ENCODE measurements around the gene LDLRAD4.

DNA sequence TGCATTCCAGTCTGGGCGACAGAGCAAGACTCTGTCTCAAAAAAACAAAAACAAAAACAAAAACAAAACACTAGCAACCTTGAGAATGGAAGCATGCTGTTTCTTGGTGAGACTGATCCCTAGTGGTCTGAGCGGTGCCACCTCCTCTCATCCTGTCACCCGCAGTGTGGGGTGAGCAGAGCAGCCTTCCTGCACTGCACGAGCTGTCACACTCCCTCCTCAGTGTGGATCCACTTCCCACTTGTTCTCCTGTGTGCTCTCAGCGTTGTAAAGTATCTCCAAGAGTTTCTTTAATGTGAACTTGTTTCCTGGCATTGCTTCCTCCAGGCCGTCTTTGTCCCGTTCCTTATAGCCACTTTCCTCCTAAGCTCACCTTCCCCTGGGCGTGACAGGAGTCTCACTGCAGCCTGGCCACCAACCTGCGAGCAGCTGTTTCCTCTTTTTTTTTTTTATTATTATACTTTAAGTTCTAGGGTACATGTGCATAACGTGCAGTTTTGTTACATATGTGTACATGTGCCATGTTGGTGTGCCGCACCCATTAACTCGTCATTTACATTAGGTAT lies 287.3 kb downstream of the LDLRAD4 start:
- TF ChIP-seq SP1 (IDR thresholded peaks at IDR 0.05): no peak
- TF ChIP-seq ZNF384 (IDR thresholded peaks at IDR 0.05): no peak
- no peak for TF ChIP-seq L3MBTL2 (conservative IDR thresholded peaks at IDR 0.05)
- no peak for TF ChIP-seq ARNT (IDR thresholded peaks at IDR 0.05)
- no peak for TF ChIP-seq NFRKB (IDR thresholded peaks at IDR 0.05)
- TF ChIP-seq FOXA1 (IDR thresholded peaks at IDR 0.05): no peak
- no peak for TF ChIP-seq LEF1 (IDR thresholded peaks at IDR 0.05; ENCODE audit: borderline replicate concordance)
- TF ChIP-seq TARDBP (IDR thresholded peaks at IDR 0.05): no peak
- TF ChIP-seq CTBP1 (IDR thresholded peaks at IDR 0.05; ENCODE audit: borderline replicate concordance): no peak
- TF ChIP-seq FOXM1 (IDR thresholded peaks at IDR 0.05; ENCODE audit: borderline replicate concordance): no peak
- no peak for TF ChIP-seq ELF4 (IDR thresholded peaks at IDR 0.05)
- TF ChIP-seq SUZ12 (IDR thresholded peaks at IDR 0.05): no peak
- no peak for TF ChIP-seq FOXK2 (IDR thresholded peaks at IDR 0.05)
- TF ChIP-seq PKNOX1 (IDR thresholded peaks at IDR 0.05): no peak

All from HEK293T (cell line).